PC-3 (cell line): ENCODE results near the gene MGAT5.

Source experiments
- CTCF ChIP-seq: fragments of 300-600 bp; sonication (generic); conservative IDR thresholded peaks from 2 replicates; pipeline ENCODE4 v1.5.1; 2017; ENCODE audit warnings: antibody characterized with exemption, low read depth, mild to moderate bottlenecking, low read length
- EZH2phosphoT487 ChIP-seq: fragments of 300-600 bp; sonication (generic); IDR thresholded peaks from 2 replicates; pipeline ENCODE4 v1.6.1; 2018; ENCODE audit warnings: mild to moderate bottlenecking, antibody characterized with exemption, low read length, borderline replicate concordance

- TF ChIP-seq CTCF, result no peak
- no peak for TF ChIP-seq EZH2phosphoT487
Measured at GRCh38 chr2:134411279-134411827, 157.5 kb downstream of the MGAT5 start.
